Activated T-cell treated with anti-CD3 and anti-CD28 coated beads, Interleukin-2, amount 50 U/mL, for 1 hour (primary cell): ENCODE data around the gene GHDC.
A peak's percentile ranks its signal among the peaks of the same experiment; 100 is the strongest.
"Not testable (repeated sequence)": the region's sequence is repeated elsewhere in the genome, so short reads cannot be mapped to it uniquely, and the experiment has no call there.

ENCODE experiments used
- DNase-seq: peaks from one replicate; pipeline ENCODE4 v3.0.0-alpha.2; 2020

The GHDC gene

GRCh38 chr17:42193969-42194899 is at the start of gene GHDC:
Gene GHDC (minus strand): TSS chr17:42194494. CDS start chr17:42193581, 913 bp downstream.
- DNase-seq = peak; percentile 72

- DNase-seq = peak; percentile 16
Measured at GRCh38 chr17:42243493-42243982, 49.2 kb upstream of the GHDC start.

- DNase-seq = no peak
Measured at GRCh38 chr17:42241871-42242270, 47.6 kb upstream of the GHDC start.

GRCh38 chr17:42240863-42241262 is 46.6 kb upstream of the GHDC start:
- DNase-seq = peak; percentile 10

- no peak for DNase-seq
Measured at GRCh38 chr17:42240201-42240600, 45.9 kb upstream of the GHDC start.

- DNase-seq = not testable (repeated sequence)
Measured at GRCh38 chr17:42239576-42239975, 45.3 kb upstream of the GHDC start.

GRCh38 chr17:42236760-42237159 is 42.5 kb upstream of the GHDC start:
- DNase-seq = no peak

- DNase-seq = no peak
Measured at GRCh38 chr17:42233994-42234393, 39.7 kb upstream of the GHDC start.

GRCh38 chr17:42233156-42233555 is 38.9 kb upstream of the GHDC start:
- DNase-seq = no peak

- DNase-seq = peak; percentile 10
Measured at GRCh38 chr17:42230225-42230624, 35.9 kb upstream of the GHDC start.

GRCh38 chr17:42227849-42228700 is 33.8 kb upstream of the GHDC start:
- peak; percentile 10 for DNase-seq

- no peak for DNase-seq
Measured at GRCh38 chr17:42225646-42226045, 31.4 kb upstream of the GHDC start.

- DNase-seq = peak; percentile 10
Measured at GRCh38 chr17:42224651-42225050, 30.4 kb upstream of the GHDC start.

GRCh38 chr17:42221886-42222745 is 27.8 kb upstream of the GHDC start:
- DNase-seq = peak; percentile 64

- DNase-seq = not testable (repeated sequence)
Measured at GRCh38 chr17:42219280-42219679, 25.0 kb upstream of the GHDC start.

- no peak for DNase-seq
Measured at GRCh38 chr17:42214156-42214555, 19.9 kb upstream of the GHDC start.

- no peak for DNase-seq
Measured at GRCh38 chr17:42212382-42212781, 18.1 kb upstream of the GHDC start.

GRCh38 chr17:42211921-42212341 is 17.6 kb upstream of the GHDC start:
- not testable (repeated sequence) for DNase-seq

- no peak for DNase-seq
Measured at GRCh38 chr17:42210046-42210445, 15.8 kb upstream of the GHDC start.

- not testable (repeated sequence) for DNase-seq
Measured at GRCh38 chr17:42206153-42206612, 11.9 kb upstream of the GHDC start.

GRCh38 chr17:42203354-42203753 is 9.1 kb upstream of the GHDC start:
- no peak for DNase-seq

GRCh38 chr17:42202696-42203095 is 8.4 kb upstream of the GHDC start:
- no peak for DNase-seq
